T-cell (primary cell): ENCODE measurements around the gene HSF5. TPM values are rescaled to one million over a fixed set of nuclear protein-coding genes. Genes with fewer than 3 reads are reported as not detected.

ENCODE experiments used
- ATAC-seq, 4 experiments: fragments of 200-7000 bp in 3 of 4; fragments of 150-1000 bp in 1 of 4; cut with Tn5 transposase; replicated peaks in 1 of 4; 1 replicate in 3 of 4; 2 replicates in 1 of 4; pipeline ENCODE4 v1.10.0; 2021; ENCODE audit warnings: moderate library complexity in 3 of 4, mild to moderate bottlenecking in 2 of 4, moderate number of reproducible peaks in 1 of 4
- CTCF ChIA-PET, 2 donors: fragments of 300-600 bp; sonication (Branson Sonifier 250); formaldehyde crosslinking; loops; one replicate each; lab custom pipeline; 2022; ENCODE audit warnings: antibody characterized with exemption in 2 of 2; lab: Charles Lee
- POLR2A ChIA-PET, 2 donors: fragments of 300-600 bp; sonication (Branson Sonifier 250); formaldehyde crosslinking; loops; one replicate each; lab custom pipeline; 2022; ENCODE audit warnings: antibody characterized with exemption in 2 of 2; lab: Charles Lee
- DNase-seq, 35 experiments: peaks; one replicate each; pipeline versions ENCODE4 v3.0.0 to v3.0.0-alpha.2; 2013 to 2023
- H3K27ac ChIP-seq: one replicate; pipeline ENCODE4 v1.5.1; 2013; ENCODE audit warnings: low read length
- H3K27me3 ChIP-seq, 2 experiments: replicated peaks in 1 of 2; 1 replicate in 1 of 2; 2 replicates in 1 of 2; pipeline versions ENCODE4 v1.6.1 to v1.7.0; 2013; ENCODE audit warnings: low read length in 1 of 2, mixed read lengths in 1 of 2; ENCODE audit not compliant: control insufficient read depth in 2 of 2, insufficient read depth in 2 of 2; ENCODE audit errors: extremely low read depth in 1 of 2
- H3K36me3 ChIP-seq, 2 donors: 1 replicate in 1 of 2; 2 replicates in 1 of 2; pipeline versions ENCODE4 v1.6.1 to v1.7.0; 2013; ENCODE audit warnings: low read length in 1 of 2; ENCODE audit not compliant: control insufficient read depth in 2 of 2, insufficient read depth in 1 of 2; ENCODE audit errors: extremely low read depth in 1 of 2
- H3K4me1 ChIP-seq, 2 experiments: 1 replicate in 1 of 2; 2 replicates in 1 of 2; pipeline versions ENCODE4 v1.6.1 to v1.7.0; 2013; ENCODE audit warnings: low read length in 2 of 2, mixed read lengths in 1 of 2; ENCODE audit not compliant: insufficient read depth in 2 of 2, control insufficient read depth in 1 of 2; ENCODE audit errors: extremely low read depth in 1 of 2
- H3K4me3 ChIP-seq, 2 donors: 1 replicate in 1 of 2; 2 replicates in 1 of 2; pipeline versions ENCODE4 v1.5.1 to v1.7.0; 2013; ENCODE audit warnings: mild to moderate bottlenecking in 2 of 2, low read length in 1 of 2, moderate library complexity in 1 of 2; ENCODE audit not compliant: control insufficient read depth in 1 of 2; ENCODE audit errors: extremely low read depth in 1 of 2
- H3K9me3 ChIP-seq: 2 replicates; pipeline ENCODE4 v1.7.0; 2013
- H3K27ac Mint-ChIP-seq, 2 donors: one replicate each; pipeline ENCODE4 v1.8.0; 2020 to 2021; ENCODE audit warnings: mild to moderate bottlenecking in 2 of 2, mixed read lengths in 2 of 2
- H3K27me3 Mint-ChIP-seq, 2 donors: one replicate each; pipeline ENCODE4 v1.8.0; 2021 to 2022; ENCODE audit warnings: mixed read lengths in 2 of 2
- H3K36me3 Mint-ChIP-seq: one replicate; pipeline ENCODE4 v1.8.0; 2021; ENCODE audit warnings: mixed read lengths
- H3K4me1 Mint-ChIP-seq, 3 donors: one replicate each; pipeline ENCODE4 v1.8.0; 2020 to 2022; ENCODE audit warnings: mixed read lengths in 3 of 3, mild to moderate bottlenecking in 1 of 3
- H3K4me3 Mint-ChIP-seq, 3 donors: one replicate each; pipeline ENCODE4 v1.8.0; 2020 to 2022; ENCODE audit warnings: mild to moderate bottlenecking in 3 of 3, mixed read lengths in 3 of 3, moderate library complexity in 3 of 3
- H3K9me3 Mint-ChIP-seq, 3 donors: one replicate each; pipeline ENCODE4 v1.8.0; 2020 to 2022; ENCODE audit warnings: mixed read lengths in 3 of 3
- WGBS: methylation state at CpG from one replicate; pipeline ENCODE4 v1.1.5; 2013; ENCODE audit warnings: missing lambda C conversion rate; ENCODE audit not compliant: insufficient coverage; 5-methylcytosine and 5-hydroxymethylcytosine counted together
- total RNA-seq, 35 experiments: library from RNA in 6 of 35; stranded (reverse) in 6 of 35; fragments of 120-200 nt in 1 of 35; gene quantifications; one replicate each; pipeline versions ENCODE4 v1.2.1 to v1.2.4 and lab custom pipeline; 2013 to 2026

Gene HSF5
- total RNA-seq, 5 donors from 2014 or later (not counting 1 experiment from before 2014, with no cell fraction given): 1.7 to 2.8 (median 2.5) TPM

GRCh38 chr17:58534331-58534730 lies 46.1 kb upstream of the HSF5 start:
- 100% methylated on average over 2 of the region's 3 CpGs for WGBS

GRCh38 chr17:58533616-58534188 lies 45.5 kb upstream of the HSF5 start:
- ChIA-PET CTCF (interaction anchor here in 1 of 2 donors (0.6 to 0.8 kb wide), 2 partner anchors 10 to 115 kb away, joined by 3 read pairs; a partner anchor contains a TSS), POLR2A (interaction anchor here in 1 of 2 donors (0.5 to 0.6 kb wide), 2 partner anchors 9 to 10 kb away, joined by 5 to 10 read pairs; no protein-coding TSS in a partner anchor)
- H3K4me1 Mint-ChIP-seq: peaks cover 0 to 5% (median 3%) of the 10 kb centered on the region in 3 donors
- H3K4me3 ChIP-seq: no peak overlapping the region
- ATAC-seq (no peak), DNase-seq (no peak)
- H3K27ac Mint-ChIP-seq: no peak overlapping the region
- no peak overlapping the region for H3K4me3 Mint-ChIP-seq
- peaks cover 0 to 63% of the 10 kb centered on the region in 2 experiments for H3K27me3 ChIP-seq
- H3K27me3 Mint-ChIP-seq: peaks cover 33% of the 10 kb centered on the region in 2 donors
- no peaks in the 10 kb centered on the region for H3K36me3 Mint-ChIP-seq
- H3K36me3 ChIP-seq: no peaks in the 10 kb centered on the region
- H3K4me1 ChIP-seq: peaks cover 0 to 16% of the 10 kb centered on the region in 2 experiments
- no peak overlapping the region for H3K27ac ChIP-seq
- WGBS: 90% methylated on average over 4 of the region's 5 CpGs
- H3K9me3 Mint-ChIP-seq: no peaks in the 10 kb centered on the region
- H3K9me3 ChIP-seq: no peaks in the 10 kb centered on the region

More at GRCh38 chr17:58534331-58534730, 46.1 kb upstream of the HSF5 start:
- H3K4me1 Mint-ChIP-seq: peaks cover 0 to 5% (median 3%) of the 10 kb centered on the region in 3 donors
- no peaks in the 10 kb centered on the region for H3K9me3 Mint-ChIP-seq
- no peak overlapping the region for H3K27ac Mint-ChIP-seq
- Histone ChIP-seq H3K27me3 (peaks cover 0 to 65% of the 10 kb centered on the region in 2 experiments), H3K9me3 (no peaks in the 10 kb centered on the region), H3K36me3 (no peaks in the 10 kb centered on the region), H3K4me1 (peaks cover 0 to 16% of the 10 kb centered on the region in 2 experiments), H3K27ac (no peak overlapping the region), H3K4me3 (no peak overlapping the region)
- DNase-seq: no peak
- no peaks in the 10 kb centered on the region for H3K36me3 Mint-ChIP-seq
- no peak for ATAC-seq
- ChIA-PET CTCF (interaction anchor here in 1 of 2 donors (0.8 kb wide), 1 partner anchor 9 kb away, joined by 3 read pairs; a partner anchor contains a TSS), POLR2A (interaction anchor here (0.5 kb wide), 2 partner anchors 11 to 105 kb away, joined by 5 to 11 read pairs; no protein-coding TSS in a partner anchor)
- H3K4me3 Mint-ChIP-seq: no peak overlapping the region
- H3K27me3 Mint-ChIP-seq: peaks cover 27 to 32% of the 10 kb centered on the region in 2 donors

GRCh38 chr17:58532555-58532951 lies 44.3 kb upstream of the HSF5 start:
- no peak for DNase-seq
- H3K4me3 Mint-ChIP-seq: peak overlapping the region; percentile 54 to 62 (median 58)
- ChIA-PET CTCF (interaction anchor here (0.5 to 0.9 kb wide), 2 partner anchors 45 to 976 kb away, joined by 3 to 7 read pairs; partner anchors contain the start of gene HSF5 (in 1 of the 2)), POLR2A (interaction anchor here in 1 of 2 donors (0.5 kb wide), 1 partner anchor 124 kb away, joined by 5 read pairs; no protein-coding TSS in a partner anchor)
- peaks cover 33% of the 10 kb centered on the region in 2 donors for H3K27me3 Mint-ChIP-seq
- H3K36me3 Mint-ChIP-seq: no peaks in the 10 kb centered on the region
- Histone ChIP-seq H3K36me3 (no peaks in the 10 kb centered on the region), H3K4me1 (peaks cover 0 to 16% of the 10 kb centered on the region in 2 experiments), H3K4me3 (peak overlapping the region; percentile 32 to 56), H3K9me3 (no peaks in the 10 kb centered on the region), H3K27me3 (peaks cover 0 to 63% of the 10 kb centered on the region in 2 experiments), H3K27ac (no peak overlapping the region)
- H3K27ac Mint-ChIP-seq: no peak overlapping the region
- peaks cover 0 to 5% (median 3%) of the 10 kb centered on the region in 3 donors for H3K4me1 Mint-ChIP-seq
- no peaks in the 10 kb centered on the region for H3K9me3 Mint-ChIP-seq
- 61% methylated on average over 3 of the region's 3 CpGs for WGBS
- ATAC-seq: no peak

GRCh38 chr17:58531661-58532554 lies 43.7 kb upstream of the HSF5 start:
- WGBS: under 1% methylated on average over 77 of the region's 82 CpGs
- peaks cover 33% of the 10 kb centered on the region in 2 donors for H3K27me3 Mint-ChIP-seq
- H3K36me3 Mint-ChIP-seq: no peaks in the 10 kb centered on the region
- H3K9me3 Mint-ChIP-seq: no peaks in the 10 kb centered on the region
- Histone ChIP-seq H3K27me3 (peaks cover 0 to 68% of the 10 kb centered on the region in 2 experiments), H3K27ac (no peak overlapping the region), H3K9me3 (no peaks in the 10 kb centered on the region), H3K36me3 (no peaks in the 10 kb centered on the region), H3K4me1 (peaks cover 0 to 16% of the 10 kb centered on the region in 2 experiments), H3K4me3 (peak overlapping the region; percentile 42 to 56)
- H3K27ac Mint-ChIP-seq: peak overlapping the region in 1 of 2 donors; percentile 31
- POLR2A ChIA-PET: interaction anchor here in 1 of 2 donors (0.5 kb wide), 1 partner anchor 124 kb away, joined by 5 read pairs; no protein-coding TSS in a partner anchor
- DNase-seq: peak in 33 of 35 experiments; percentile 7 to 77 (median 46)
- CTCF ChIA-PET: interaction anchor here in 1 of 2 donors (0.6 to 0.9 kb wide), 2 partner anchors 44 to 251 kb away, joined by 3 read pairs; partner anchors contain the start of gene HSF5
- H3K4me1 Mint-ChIP-seq: peaks cover 0 to 5% (median 3%) of the 10 kb centered on the region in 3 donors
- ATAC-seq: peak; percentile 93 to 98 (median 94)
- H3K4me3 Mint-ChIP-seq: peak overlapping the region; percentile 54 to 62 (median 61)

GRCh38 chr17:58531122-58531521 lies 42.9 kb upstream of the HSF5 start:
- H3K4me1 Mint-ChIP-seq: peaks cover 0 to 5% (median 3%) of the 10 kb centered on the region in 3 donors
- H3K27ac ChIP-seq: no peak overlapping the region
- H3K4me1 ChIP-seq: peaks cover 0 to 16% of the 10 kb centered on the region in 2 experiments
- no peaks in the 10 kb centered on the region for H3K9me3 ChIP-seq
- peaks cover 0 to 62% of the 10 kb centered on the region in 2 experiments for H3K27me3 ChIP-seq
- H3K4me3 ChIP-seq: peak overlapping the region in 1 of 2 donors; percentile 42
- peak overlapping the region; percentile 51 to 61 (median 54) for H3K4me3 Mint-ChIP-seq
- no peaks in the 10 kb centered on the region for H3K36me3 Mint-ChIP-seq
- ATAC-seq (peak in 1 of 4 experiments; percentile 2), DNase-seq (no peak)
- ChIA-PET CTCF (no interaction called here), POLR2A (no interaction called here)
- no peaks in the 10 kb centered on the region for H3K36me3 ChIP-seq
- H3K9me3 Mint-ChIP-seq: no peaks in the 10 kb centered on the region
- H3K27ac Mint-ChIP-seq: no peak overlapping the region
- 43% methylated on average over 1 of the region's 3 CpGs for WGBS
- peaks cover 32% of the 10 kb centered on the region in 2 donors for H3K27me3 Mint-ChIP-seq
